ENCODE data around the gene ZNF398.

The ZNF398 gene

DNA sequence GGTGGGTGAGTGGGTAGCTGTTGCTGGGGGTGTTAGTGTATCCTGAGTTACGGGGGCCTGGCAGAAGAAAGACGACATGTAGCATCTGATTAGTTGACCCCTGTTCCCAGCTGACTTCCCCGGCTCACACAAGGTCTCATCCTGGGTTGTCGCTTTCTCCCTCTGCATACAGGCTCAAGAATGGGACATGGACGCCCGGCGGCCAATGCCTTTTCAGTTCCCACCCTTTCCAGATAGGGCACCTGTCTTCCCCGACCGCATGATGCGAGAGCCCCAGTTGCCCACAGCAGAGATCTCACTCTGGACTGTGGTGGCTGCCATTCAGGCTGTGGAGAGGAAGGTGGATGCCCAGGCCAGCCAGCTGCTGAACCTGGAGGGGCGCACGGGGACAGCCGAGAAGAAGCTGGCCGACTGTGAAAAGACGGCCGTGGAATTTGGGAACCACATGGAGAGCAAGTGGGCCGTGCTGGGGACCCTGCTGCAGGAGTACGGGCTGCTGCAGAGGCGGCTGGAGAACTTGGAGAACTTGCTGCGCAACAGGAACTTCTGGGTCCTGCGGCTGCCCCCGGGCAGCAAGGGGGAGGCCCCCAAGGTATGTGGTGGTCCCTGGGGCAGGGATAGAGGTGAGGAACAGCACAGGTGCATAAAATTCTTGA lies 51.0 kb downstream of the ZNF398 start:
- no peak for DNase-seq (ENCODE audit: extremely low spot score)
- CTCF ChIA-PET: interaction anchor here (0.9 to 1.7 kb wide), 3 partner anchors 35 to 63 kb away, joined by 3 to 5 read pairs (median 3); partner anchors contain the start of gene ZNF398
- POLR2A ChIA-PET: no interaction called here
- TF ChIP-seq, protein P1, sequence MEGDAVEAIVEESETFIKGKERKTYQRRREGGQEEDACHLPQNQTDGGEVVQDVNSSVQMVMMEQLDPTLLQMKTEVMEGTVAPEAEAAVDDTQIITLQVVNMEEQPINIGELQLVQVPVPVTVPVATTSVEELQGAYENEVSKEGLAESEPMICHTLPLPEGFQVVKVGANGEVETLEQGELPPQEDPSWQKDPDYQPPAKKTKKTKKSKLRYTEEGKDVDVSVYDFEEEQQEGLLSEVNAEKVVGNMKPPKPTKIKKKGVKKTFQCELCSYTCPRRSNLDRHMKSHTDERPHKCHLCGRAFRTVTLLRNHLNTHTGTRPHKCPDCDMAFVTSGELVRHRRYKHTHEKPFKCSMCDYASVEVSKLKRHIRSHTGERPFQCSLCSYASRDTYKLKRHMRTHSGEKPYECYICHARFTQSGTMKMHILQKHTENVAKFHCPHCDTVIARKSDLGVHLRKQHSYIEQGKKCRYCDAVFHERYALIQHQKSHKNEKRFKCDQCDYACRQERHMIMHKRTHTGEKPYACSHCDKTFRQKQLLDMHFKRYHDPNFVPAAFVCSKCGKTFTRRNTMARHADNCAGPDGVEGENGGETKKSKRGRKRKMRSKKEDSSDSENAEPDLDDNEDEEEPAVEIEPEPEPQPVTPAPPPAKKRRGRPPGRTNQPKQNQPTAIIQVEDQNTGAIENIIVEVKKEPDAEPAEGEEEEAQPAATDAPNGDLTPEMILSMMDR (IDR thresholded peaks at IDR 0.05; ENCODE audit: control extremely low read depth, extremely low read depth, low read depth, missing control alignments): no peak

DNA sequence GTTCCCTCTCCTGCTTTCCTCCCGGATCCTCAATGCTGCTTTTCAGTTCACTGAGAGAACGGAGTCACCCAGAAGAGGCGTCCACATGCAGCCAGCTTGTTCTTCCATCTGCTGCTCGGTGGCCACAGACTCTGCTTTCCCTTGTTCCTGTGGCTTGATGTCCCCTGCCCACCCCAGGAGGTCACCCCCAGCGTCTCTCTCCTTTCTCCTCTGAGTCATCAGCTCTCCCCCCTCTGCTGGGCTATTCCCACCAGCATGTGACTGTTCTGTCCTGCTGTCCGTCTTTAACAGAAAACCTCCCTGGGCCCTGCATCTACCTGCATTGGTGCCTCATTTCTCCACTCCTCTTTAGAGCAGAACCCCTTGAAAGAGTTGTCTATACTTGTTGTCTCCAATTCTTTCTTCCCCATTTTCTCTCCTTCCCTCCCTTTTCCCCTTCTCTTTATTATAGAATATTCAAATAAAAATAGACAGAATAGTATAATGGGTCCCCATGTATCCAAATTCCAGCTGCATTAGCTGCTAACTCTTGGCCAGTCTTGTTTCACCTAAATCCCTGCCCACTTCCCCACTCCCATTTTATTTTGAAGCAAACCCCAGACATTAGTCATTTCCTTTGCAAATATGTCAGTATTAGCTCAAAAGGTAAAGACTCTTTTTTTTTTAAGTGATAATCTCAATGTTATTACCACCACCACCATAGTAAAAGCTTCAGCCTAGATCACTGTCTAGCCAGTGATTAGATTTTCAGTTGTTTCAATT lies 52.2 kb downstream of the ZNF398 start:
- ChIA-PET CTCF (interaction anchor here (0.6 to 1.6 kb wide), 2 partner anchors 12 to 21 kb away, joined by 3 read pairs; no protein-coding TSS in a partner anchor), POLR2A (no interaction called here)
- DNase-seq (ENCODE audit: extremely low spot score): no peak
- TF ChIP-seq, protein P1 (IDR thresholded peaks at IDR 0.05; ENCODE audit: control extremely low read depth, extremely low read depth, low read depth, missing control alignments): no peak

DNA sequence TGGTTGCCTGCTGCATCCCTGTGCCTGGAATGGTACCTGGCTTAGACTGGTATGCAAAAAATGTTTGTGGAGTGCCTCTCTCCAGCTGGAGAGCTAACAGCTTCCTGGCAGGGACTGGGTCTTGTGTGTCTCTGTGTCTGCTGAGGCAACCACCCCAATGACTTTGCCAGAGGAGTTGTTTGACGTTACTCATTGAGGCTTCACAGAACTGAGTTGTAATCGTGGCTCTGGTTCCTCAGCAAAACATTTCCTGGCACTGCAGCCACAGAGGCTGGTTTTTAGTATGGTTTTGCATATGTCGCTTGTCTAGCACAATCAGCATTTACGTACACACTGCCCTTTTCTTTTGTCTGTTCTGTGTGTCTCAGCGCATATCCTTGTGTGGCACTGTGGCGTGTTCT lies 55.6 kb downstream of the ZNF398 start:
- TF ChIP-seq, protein P1 (IDR thresholded peaks at IDR 0.05; ENCODE audit: control extremely low read depth, extremely low read depth, low read depth, missing control alignments): no peak
- no peak for DNase-seq (ENCODE audit: extremely low spot score)
- CTCF ChIA-PET: interaction anchor here (1.0 kb wide), 1 partner anchor 12 kb away, joined by 3 read pairs; no protein-coding TSS in a partner anchor
- POLR2A ChIA-PET: no interaction called here

DNA sequence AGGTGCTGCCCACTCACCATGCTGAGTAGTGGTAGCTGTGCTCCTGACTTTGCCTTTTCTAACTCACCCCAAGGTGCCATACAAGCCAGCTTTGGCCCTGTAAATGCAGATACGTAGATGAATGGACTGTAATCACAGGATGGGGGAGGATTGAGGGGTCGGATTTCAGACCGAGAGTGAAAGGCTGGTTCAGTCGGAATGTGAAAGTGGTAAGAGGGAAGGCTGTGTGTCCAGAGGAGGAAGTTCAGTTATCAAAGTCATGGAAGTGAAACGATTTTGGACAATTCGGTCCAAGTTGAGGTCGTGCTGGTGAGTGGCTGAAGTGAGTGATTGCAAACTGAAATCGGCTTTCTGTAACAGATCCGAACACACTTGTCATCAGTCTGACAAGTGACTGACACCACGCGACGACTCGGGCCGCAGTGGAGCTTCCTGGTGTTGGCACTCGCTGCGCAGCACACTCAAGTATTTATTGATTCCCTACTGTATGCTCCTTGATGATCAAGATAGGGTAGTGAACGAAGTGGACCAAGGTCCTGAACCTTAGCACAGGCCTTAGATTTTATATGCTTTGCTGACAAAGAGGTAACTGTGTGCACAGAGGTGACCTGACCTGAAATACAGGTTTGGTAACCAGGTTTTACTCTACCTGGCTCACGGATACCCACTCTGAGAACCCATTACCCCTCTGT lies 58.6 kb downstream of the ZNF398 start:
- ChIA-PET POLR2A (no interaction called here), CTCF (interaction anchor here (1.3 to 2.2 kb wide), 3 partner anchors 9 to 25 kb away, joined by 4 to 14 read pairs (median 4); partner anchors contain the start of gene ZNF282)
- TF ChIP-seq, protein P1 (IDR thresholded peaks at IDR 0.05; ENCODE audit: control extremely low read depth, extremely low read depth, low read depth, missing control alignments): no peak
- no peak for DNase-seq (ENCODE audit: extremely low spot score)

DNA sequence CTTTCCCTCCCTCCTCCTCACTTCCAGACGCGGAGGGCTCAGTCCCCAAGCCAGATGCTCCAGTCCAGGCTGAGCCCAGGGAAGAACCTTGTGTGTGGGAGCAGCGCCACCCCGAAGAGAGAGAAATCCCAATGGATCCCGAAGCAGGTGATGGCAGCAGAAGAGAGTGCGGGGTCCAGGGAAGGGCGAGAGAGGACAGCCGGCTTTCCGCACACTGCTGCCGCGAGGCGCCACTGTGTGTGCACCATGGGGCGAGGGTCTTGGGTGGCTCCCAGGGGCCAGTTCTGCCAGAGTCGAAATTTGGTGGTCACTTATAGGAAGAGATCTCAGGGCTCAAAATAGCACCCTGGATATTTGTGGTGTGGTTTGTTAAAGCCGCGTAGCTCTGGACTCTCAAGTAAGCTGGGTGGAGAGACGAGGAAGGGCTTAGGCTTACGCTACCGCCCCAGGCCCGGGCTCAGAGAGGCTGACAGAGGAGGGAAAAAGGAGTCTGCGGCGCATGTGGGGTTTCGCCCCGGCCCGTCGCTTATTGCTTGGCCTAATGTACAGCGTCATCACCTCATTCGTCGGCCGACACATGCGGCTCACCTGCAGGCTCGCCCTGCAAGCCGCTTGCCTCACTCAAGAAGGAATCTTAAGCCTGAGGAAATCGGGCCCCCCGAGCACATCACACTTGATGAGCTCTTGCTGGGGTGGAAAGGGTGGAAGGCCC lies 60.2 kb downstream of the ZNF398 start:
- TF ChIP-seq, protein P1 (IDR thresholded peaks at IDR 0.05; ENCODE audit: control extremely low read depth, extremely low read depth, low read depth, missing control alignments): no peak
- ChIA-PET CTCF (interaction anchor here (1.5 to 1.6 kb wide), 2 partner anchors 33 to 72 kb away, joined by 3 to 4 read pairs; no protein-coding TSS in a partner anchor), POLR2A (no interaction called here)
- DNase-seq (ENCODE audit: extremely low spot score): no peak

Measured in GM10248 (cell line).